ENCODE results near the gene MVB12B. TPM values are rescaled to one million over a fixed set of nuclear protein-coding genes. Genes with fewer than 3 reads are reported as not detected.

The MVB12B gene
- total and polyA plus RNA-seq, 8 donors: 2.6 to 6.7 (median 4.0) TPM

DNA sequence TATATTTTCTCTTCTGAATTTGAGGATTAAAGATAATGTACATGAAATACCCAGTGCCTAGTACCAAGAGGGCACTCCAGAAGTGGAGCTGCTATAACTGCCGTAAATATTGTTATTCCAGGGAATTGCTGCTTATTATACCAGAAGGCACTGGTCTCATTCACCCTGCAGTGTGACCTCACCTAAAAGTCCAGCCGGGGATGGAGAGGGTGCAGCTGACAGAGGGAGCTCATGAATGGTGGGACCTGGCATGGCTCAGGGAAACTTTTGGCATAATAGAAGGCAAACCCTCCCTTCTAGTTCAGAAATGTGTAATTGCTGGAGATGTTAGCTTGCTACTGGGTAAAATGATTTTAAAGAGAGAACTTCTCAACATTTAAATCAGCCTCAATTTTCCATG lies 108.5 kb downstream of the MVB12B start:
- no peaks in the 10 kb centered on the region for H3K9me3 ChIP-seq
- WGBS, 2 donors: 91 to 92% methylated on average over 2 of the region's 2 CpGs
- H3K36me3 ChIP-seq: no peaks in the 10 kb centered on the region
- TF ChIP-seq, protein P1, sequence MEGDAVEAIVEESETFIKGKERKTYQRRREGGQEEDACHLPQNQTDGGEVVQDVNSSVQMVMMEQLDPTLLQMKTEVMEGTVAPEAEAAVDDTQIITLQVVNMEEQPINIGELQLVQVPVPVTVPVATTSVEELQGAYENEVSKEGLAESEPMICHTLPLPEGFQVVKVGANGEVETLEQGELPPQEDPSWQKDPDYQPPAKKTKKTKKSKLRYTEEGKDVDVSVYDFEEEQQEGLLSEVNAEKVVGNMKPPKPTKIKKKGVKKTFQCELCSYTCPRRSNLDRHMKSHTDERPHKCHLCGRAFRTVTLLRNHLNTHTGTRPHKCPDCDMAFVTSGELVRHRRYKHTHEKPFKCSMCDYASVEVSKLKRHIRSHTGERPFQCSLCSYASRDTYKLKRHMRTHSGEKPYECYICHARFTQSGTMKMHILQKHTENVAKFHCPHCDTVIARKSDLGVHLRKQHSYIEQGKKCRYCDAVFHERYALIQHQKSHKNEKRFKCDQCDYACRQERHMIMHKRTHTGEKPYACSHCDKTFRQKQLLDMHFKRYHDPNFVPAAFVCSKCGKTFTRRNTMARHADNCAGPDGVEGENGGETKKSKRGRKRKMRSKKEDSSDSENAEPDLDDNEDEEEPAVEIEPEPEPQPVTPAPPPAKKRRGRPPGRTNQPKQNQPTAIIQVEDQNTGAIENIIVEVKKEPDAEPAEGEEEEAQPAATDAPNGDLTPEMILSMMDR (IDR thresholded peaks at IDR 0.05): no peak
- no peaks in the 10 kb centered on the region for H3K4me1 ChIP-seq
- intact Hi-C loops (cut with DNase I): no loop called here
- H3K4me3 ChIP-seq: no peak overlapping the region
- no peaks in the 10 kb centered on the region for H3K27me3 ChIP-seq
- H3K27ac ChIP-seq: no peak overlapping the region
- no peak for DNase-seq
- ATAC-seq: no peak
- no peak for FAIRE-seq

DNA sequence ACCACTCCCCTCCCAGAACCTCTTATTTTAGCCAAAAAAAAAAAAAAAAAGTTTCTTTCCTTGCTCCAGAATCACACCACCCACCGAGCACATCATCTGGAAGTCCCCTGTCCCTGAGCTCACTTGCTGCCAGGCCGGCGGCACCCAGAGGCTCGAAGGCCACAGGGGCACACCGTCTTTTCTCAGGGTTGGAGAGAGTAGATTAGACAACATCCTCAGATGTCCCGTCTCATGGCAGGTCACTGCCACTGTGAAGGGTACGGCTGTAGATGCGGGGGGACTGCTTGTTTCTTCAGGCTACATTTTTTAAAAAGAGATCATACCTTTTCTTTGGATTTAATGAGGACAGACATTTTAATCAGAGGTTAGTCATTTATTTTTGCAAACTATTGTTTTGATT lies 109.0 kb downstream of the MVB12B start:
- Histone ChIP-seq H3K4me3 (no peak overlapping the region), H3K36me3 (no peaks in the 10 kb centered on the region), H3K4me1 (no peaks in the 10 kb centered on the region), H3K27me3 (no peaks in the 10 kb centered on the region), H3K27ac (no peak overlapping the region), H3K9me3 (no peaks in the 10 kb centered on the region)
- ATAC-seq (no peak), DNase-seq (no peak), FAIRE-seq (no peak)
- WGBS, 2 donors: 90 to 92% methylated on average over 8 of the region's 8 CpGs
- intact Hi-C loops (cut with DNase I): no loop called here
- TF ChIP-seq, protein P1 (IDR thresholded peaks at IDR 0.05): no peak

DNA sequence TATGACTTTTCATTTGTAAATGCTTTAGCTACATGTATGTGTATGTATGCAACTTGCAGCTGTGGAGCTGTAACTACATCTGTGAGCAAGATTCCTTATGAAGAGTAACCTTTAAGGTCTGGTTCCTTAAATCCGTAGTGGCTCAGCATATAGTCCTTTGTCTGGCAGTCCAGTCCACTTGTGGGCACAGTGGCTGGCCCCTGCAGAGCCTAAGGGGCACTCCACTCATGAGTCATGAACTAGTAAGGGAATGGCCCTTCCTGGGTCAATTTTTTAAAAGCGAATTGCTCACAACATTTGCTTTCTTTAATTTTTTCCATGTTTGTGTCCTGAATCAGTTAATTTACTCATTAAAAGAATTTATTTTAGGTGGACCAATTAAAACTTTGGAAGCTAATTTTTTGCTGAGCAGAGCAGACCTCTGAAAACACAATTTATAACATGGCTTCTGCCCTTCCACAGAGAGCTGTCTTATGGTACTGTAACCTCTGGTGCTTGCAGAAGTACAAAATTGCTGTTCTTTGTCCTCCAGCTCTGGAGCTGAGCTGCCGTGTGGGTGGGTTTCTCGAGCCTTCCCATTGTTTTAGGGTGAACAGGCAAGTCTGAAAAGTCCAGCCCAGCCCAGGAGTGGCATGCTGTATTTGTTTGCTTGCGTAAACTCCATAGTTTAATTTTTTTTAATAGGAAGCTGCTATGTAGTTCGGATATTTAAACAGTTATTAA lies 110.1 kb downstream of the MVB12B start:
- FAIRE-seq: no peak

DNA sequence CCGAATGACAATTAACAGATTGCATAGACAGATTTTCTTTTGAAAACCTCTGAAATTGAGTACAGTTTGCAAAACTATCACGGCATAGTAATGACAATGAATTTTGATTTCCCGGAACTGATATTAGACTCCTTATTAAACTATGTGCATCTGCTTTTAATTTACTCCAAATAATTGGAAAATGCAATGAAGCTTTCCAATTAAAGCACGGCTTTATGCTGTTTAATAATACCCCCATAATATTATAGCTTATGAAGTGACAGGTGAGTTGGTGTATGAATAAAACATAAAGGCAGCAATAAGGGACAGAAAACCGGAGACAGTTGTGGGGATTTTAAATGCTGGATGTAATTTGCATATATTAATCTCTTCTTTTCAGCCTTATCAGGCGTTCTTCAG lies 110.6 kb downstream of the MVB12B start:
- WGBS, 2 donors: 93 to 94% methylated on average over 6 of the region's 6 CpGs
- FAIRE-seq (no peak), ATAC-seq (no peak), DNase-seq (no peak)
- Histone ChIP-seq H3K27ac (no peak overlapping the region), H3K4me1 (no peaks in the 10 kb centered on the region), H3K4me3 (no peak overlapping the region), H3K9me3 (no peaks in the 10 kb centered on the region), H3K27me3 (no peaks in the 10 kb centered on the region), H3K36me3 (no peaks in the 10 kb centered on the region)
- intact Hi-C loops (cut with DNase I): no loop called here
- TF ChIP-seq, protein P1 (IDR thresholded peaks at IDR 0.05): no peak

More for the DNA sequence above, 110.1 kb downstream of the MVB12B start:
- no peaks in the 10 kb centered on the region for H3K27me3 ChIP-seq
- H3K4me3 ChIP-seq: no peak overlapping the region
- H3K27ac ChIP-seq: no peak overlapping the region
- no peaks in the 10 kb centered on the region for H3K36me3 ChIP-seq
- no peaks in the 10 kb centered on the region for H3K9me3 ChIP-seq
- H3K4me1 ChIP-seq: no peaks in the 10 kb centered on the region
- ATAC-seq: no peak
- WGBS, 2 donors: 86 to 89% methylated on average over 6 of the region's 6 CpGs
- DNase-seq: no peak
- TF ChIP-seq, protein P1 (IDR thresholded peaks at IDR 0.05): no peak
- intact Hi-C loops (cut with DNase I): no loop called here

DNA sequence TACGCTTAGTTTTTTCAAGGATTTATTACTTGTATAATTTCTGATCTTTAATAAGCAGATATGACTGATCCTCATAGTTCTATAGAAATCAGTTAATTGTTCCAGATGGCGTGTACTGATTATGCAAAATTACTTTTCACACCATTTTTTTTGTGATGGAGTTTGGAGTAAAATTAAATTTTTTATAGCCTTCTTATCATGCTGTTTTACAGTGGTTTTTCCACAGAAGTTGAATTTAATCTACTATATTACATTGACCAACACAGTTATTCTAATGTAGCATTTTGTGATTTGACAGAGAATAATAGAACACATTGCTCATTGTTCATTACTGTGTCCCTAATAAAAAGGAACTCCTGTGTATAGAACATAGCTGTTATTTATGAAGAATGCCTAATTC lies 111.1 kb downstream of the MVB12B start:
- Histone ChIP-seq H3K4me1 (no peaks in the 10 kb centered on the region), H3K9me3 (no peaks in the 10 kb centered on the region), H3K27me3 (no peaks in the 10 kb centered on the region), H3K27ac (no peak overlapping the region), H3K4me3 (no peak overlapping the region), H3K36me3 (no peaks in the 10 kb centered on the region)
- intact Hi-C loops (cut with DNase I): no loop called here
- ATAC-seq (no peak), DNase-seq (no peak), FAIRE-seq (no peak)
- TF ChIP-seq, protein P1 (IDR thresholded peaks at IDR 0.05): no peak
- WGBS, 2 donors: 95 to 96% methylated on average over 2 of the region's 2 CpGs
